Posterior vena cava (tissue), 2 donors: ENCODE data around the gene OR13C5. TPM values are rescaled to one million over a fixed set of nuclear protein-coding genes. Genes with fewer than 3 reads are reported as not detected.

Experiments used
- DNase-seq: peaks from one replicate; pipeline ENCODE4 v3.0.0-alpha.2; 2020; ENCODE audit warnings: low spot score
- intact Hi-C, 2 donors: fragments of 100-400 bp; cut with DNase I; formaldehyde crosslinking; loops; one replicate each; pipeline versions ENCODE4 v1.14.1 to v1.14.2; 2022 to 2023
- total RNA-seq, 2 donors: library from RNA; stranded (reverse); fragmentation: NEBNext Ultra II Directional; extraction: Animal tissue kit (Norgen Biotek cat#: 25700); gene quantifications; one replicate each; pipeline ENCODE4 v1.2.1, GENCODE V29; 2021
- donor health status: DM: yes; HTN: yes; CAD: no.
- donor health status: DM: yes; HTN: yes; CAD: no.

Gene OR13C5
- total RNA-seq, 2 donors from 2014 or later, result not detected

DNA sequence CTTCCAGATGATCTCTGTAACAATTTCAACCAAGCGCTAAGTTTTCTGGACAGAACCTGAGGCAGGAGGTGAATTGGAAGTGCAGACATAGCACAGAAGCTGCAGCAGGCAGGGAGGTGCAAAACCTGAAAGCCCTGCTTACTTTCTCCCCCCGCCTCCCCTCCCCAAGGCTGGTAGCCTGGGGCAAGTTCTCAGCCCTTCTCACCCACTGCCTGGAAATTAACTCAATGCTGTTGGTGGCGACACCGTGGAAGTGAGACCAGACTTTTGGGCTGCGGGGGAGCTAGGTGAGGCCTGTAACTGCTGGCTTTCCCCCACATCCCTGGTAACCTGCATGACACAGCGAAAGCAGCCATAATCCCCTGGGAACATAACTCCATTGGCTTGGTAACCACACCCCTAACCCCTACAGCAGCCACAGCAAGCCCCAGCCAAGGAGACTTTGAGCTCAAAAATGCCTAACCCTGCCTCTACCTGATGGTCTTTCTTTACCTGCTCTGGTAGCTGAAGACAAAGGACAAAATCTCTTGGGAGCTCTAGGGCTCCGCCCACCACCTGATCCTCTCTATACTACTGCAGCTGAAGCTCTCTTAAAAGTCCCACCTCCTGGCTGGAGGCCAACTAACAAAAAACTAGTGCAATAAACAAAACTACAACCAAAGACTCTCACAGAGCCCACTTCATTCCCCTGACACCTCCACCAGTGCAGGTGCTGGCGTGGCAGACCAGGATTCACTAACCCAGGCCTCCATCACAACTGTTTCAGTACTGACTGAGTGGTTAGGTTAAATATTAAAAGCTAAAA is 42.2 kb downstream of the OR13C5 start:
- no peak for DNase-seq
- intact Hi-C loops, result no loop called here

DNA sequence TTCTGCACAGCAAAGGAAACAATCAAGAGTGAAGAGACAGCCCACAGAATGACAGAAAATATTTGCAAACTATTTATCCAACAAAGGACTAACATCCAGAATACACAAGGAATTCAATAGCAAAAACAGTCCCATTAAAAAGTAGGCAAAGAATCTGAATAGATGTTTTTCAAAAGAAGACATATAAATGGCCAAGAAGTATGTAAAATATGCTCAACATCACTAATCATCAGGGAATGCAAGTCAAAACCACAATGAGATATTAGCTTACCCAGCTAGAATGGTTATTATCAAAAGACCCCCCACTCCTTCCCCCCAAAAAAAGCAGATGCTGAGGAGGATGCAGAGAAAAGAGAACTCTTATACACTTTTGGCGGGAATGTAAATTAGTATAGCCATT is 43.7 kb downstream of the OR13C5 start:
- intact Hi-C loops, result no loop called here
- DNase-seq, result no peak

GRCh38 chr9:104553261-104553660 is 46.0 kb downstream of the OR13C5 start:
- DNase-seq, result no peak
- intact Hi-C loops, result no loop called here

Other genes starting within 250 kb of the OR13C5 start
- gene OR13F1, start 95.2 kb downstream of the OR13C5 start, total RNA-seq, result not detected
- not detected for gene OR13C4, start 72.2 kb downstream of the OR13C5 start, total RNA-seq
- not detected for gene OR13C3, start 62.6 kb downstream of the OR13C5 start, total RNA-seq
- not detected for gene OR13C8, start 30.2 kb downstream of the OR13C5 start, total RNA-seq
- not detected for gene OR13C2, start 6.2 kb upstream of the OR13C5 start, total RNA-seq
- gene OR13C9, start 18.8 kb upstream of the OR13C5 start, total RNA-seq, result not detected
- not detected for gene OR13D1, start 95.1 kb upstream of the OR13C5 start, total RNA-seq
- 10 to 100 TPM; 28.2 to 28.3 TPM for gene NIPSNAP3A, start 148.3 kb upstream of the OR13C5 start, total RNA-seq
- gene NIPSNAP3B, start 164.7 kb upstream of the OR13C5 start, total RNA-seq, result 1 to 10 TPM; 4.3 to 6.2 TPM